ENCODE data around the gene PMFBP1. TPM values are rescaled to one million over a fixed set of nuclear protein-coding genes. Genes with fewer than 3 reads are reported as not detected.

Gene PMFBP1
- total RNA-seq, 2 experiments from 2014 or later, result 0.17 to 0.24 TPM

- H3K9me3 Mint-ChIP-seq, result peaks cover 3% of the 10 kb centered on the region
- no peaks in the 10 kb centered on the region for H3K27me3 Mint-ChIP-seq (ENCODE audit: low read depth)
- H3K4me1 Mint-ChIP-seq (ENCODE audit: low read depth), result no peaks in the 10 kb centered on the region
- CTCF ChIA-PET, result no interaction called here
- intact Hi-C loops (cut with micrococcal nuclease), result no loop called here
- H3K36me3 Mint-ChIP-seq (ENCODE audit: low read depth), result no peaks in the 10 kb centered on the region
- H3K27ac Mint-ChIP-seq, result no peak overlapping the region
- no peak overlapping the region for H3K4me3 Mint-ChIP-seq
- no peak for DNase-seq
These were observed 22.1 kb downstream of the PMFBP1 start for GRCh38 chr16:72149676-72150464.

GRCh38 chr16:72142476-72142875, 29.5 kb downstream of the PMFBP1 start:
- no peak overlapping the region for H3K4me3 Mint-ChIP-seq

GRCh38 chr16:72139908-72140307, 32.0 kb downstream of the PMFBP1 start:
- Mint-ChIP-seq H3K9me3 (no peaks in the 10 kb centered on the region), H3K4me1 (ENCODE audit: low read depth) (no peaks in the 10 kb centered on the region), H3K27ac (no peak overlapping the region), H3K27me3 (ENCODE audit: low read depth) (no peaks in the 10 kb centered on the region), H3K36me3 (ENCODE audit: low read depth) (no peaks in the 10 kb centered on the region), H3K4me3 (no peak overlapping the region)
- intact Hi-C loops (cut with micrococcal nuclease), result no loop called here
- CTCF ChIA-PET, result no interaction called here
- no peak for DNase-seq

More at GRCh38 chr16:72142476-72142875, 29.5 kb downstream of the PMFBP1 start:
- Mint-ChIP-seq H3K27me3 (ENCODE audit: low read depth) (no peaks in the 10 kb centered on the region), H3K9me3 (peaks cover 2% of the 10 kb centered on the region), H3K4me1 (ENCODE audit: low read depth) (no peaks in the 10 kb centered on the region), H3K36me3 (ENCODE audit: low read depth) (no peaks in the 10 kb centered on the region), H3K27ac (no peak overlapping the region)
- CTCF ChIA-PET, result interaction anchor here (0.6 to 1.3 kb wide), 3 partner anchors 11 to 49 kb away, joined by 3 to 9 read pairs (median 5); no protein-coding TSS in a partner anchor
- intact Hi-C loops (cut with micrococcal nuclease), result no loop called here
- DNase-seq, result no peak

- Mint-ChIP-seq H3K27ac (no peak overlapping the region), H3K4me1 (ENCODE audit: low read depth) (no peaks in the 10 kb centered on the region), H3K4me3 (no peak overlapping the region), H3K9me3 (no peaks in the 10 kb centered on the region), H3K36me3 (ENCODE audit: low read depth) (no peaks in the 10 kb centered on the region), H3K27me3 (ENCODE audit: low read depth) (no peaks in the 10 kb centered on the region)
- DNase-seq, result no peak
- intact Hi-C loops (cut with micrococcal nuclease), result no loop called here
- CTCF ChIA-PET, result no interaction called here
These were observed 33.8 kb downstream of the PMFBP1 start for GRCh38 chr16:72138064-72138572.

- no peaks in the 10 kb centered on the region for H3K9me3 Mint-ChIP-seq
- no peaks in the 10 kb centered on the region for H3K27me3 Mint-ChIP-seq (ENCODE audit: low read depth)
- no peaks in the 10 kb centered on the region for H3K36me3 Mint-ChIP-seq (ENCODE audit: low read depth)
- no peaks in the 10 kb centered on the region for H3K4me1 Mint-ChIP-seq (ENCODE audit: low read depth)
- no peak for DNase-seq
- H3K27ac Mint-ChIP-seq, result no peak overlapping the region
- H3K4me3 Mint-ChIP-seq, result no peak overlapping the region
- CTCF ChIA-PET, result no interaction called here
- intact Hi-C loops (cut with micrococcal nuclease), result no loop called here
These were observed 34.4 kb downstream of the PMFBP1 start for GRCh38 chr16:72137380-72138063.

GRCh38 chr16:72134507-72134906, 37.4 kb downstream of the PMFBP1 start:
- no peaks in the 10 kb centered on the region for H3K36me3 Mint-ChIP-seq (ENCODE audit: low read depth)
- H3K27ac Mint-ChIP-seq, result no peak overlapping the region

GRCh38 chr16:72132726-72133125, 39.2 kb downstream of the PMFBP1 start:
- CTCF ChIA-PET, result no interaction called here
- no peaks in the 10 kb centered on the region for H3K27me3 Mint-ChIP-seq (ENCODE audit: low read depth)

More at GRCh38 chr16:72134507-72134906, 37.4 kb downstream of the PMFBP1 start:
- intact Hi-C loops (cut with micrococcal nuclease), result no loop called here
- DNase-seq, result no peak
- Mint-ChIP-seq H3K4me3 (no peak overlapping the region), H3K4me1 (ENCODE audit: low read depth) (no peaks in the 10 kb centered on the region), H3K27me3 (ENCODE audit: low read depth) (no peaks in the 10 kb centered on the region), H3K9me3 (no peaks in the 10 kb centered on the region)
- CTCF ChIA-PET, result interaction anchor here (0.7 to 1.0 kb wide), 2 partner anchors 10 to 570 kb away, joined by 3 read pairs; no protein-coding TSS in a partner anchor

GRCh38 chr16:72131036-72131435, 40.9 kb downstream of the PMFBP1 start:
- H3K36me3 Mint-ChIP-seq (ENCODE audit: low read depth), result no peaks in the 10 kb centered on the region
- no peak overlapping the region for H3K4me3 Mint-ChIP-seq
- intact Hi-C loops (cut with micrococcal nuclease), result no loop called here
- H3K27ac Mint-ChIP-seq, result no peak overlapping the region
- no peak for DNase-seq
- CTCF ChIA-PET, result interaction anchor here (1.2 to 1.5 kb wide), 2 partner anchors 123 to 336 kb away, joined by 3 read pairs; no protein-coding TSS in a partner anchor
- H3K4me1 Mint-ChIP-seq (ENCODE audit: low read depth), result no peaks in the 10 kb centered on the region
- H3K27me3 Mint-ChIP-seq (ENCODE audit: low read depth), result no peaks in the 10 kb centered on the region
- no peaks in the 10 kb centered on the region for H3K9me3 Mint-ChIP-seq

More at GRCh38 chr16:72132726-72133125, 39.2 kb downstream of the PMFBP1 start:
- no peak overlapping the region for H3K27ac Mint-ChIP-seq
- H3K4me3 Mint-ChIP-seq, result no peak overlapping the region
- intact Hi-C loops (cut with micrococcal nuclease), result no loop called here
- H3K36me3 Mint-ChIP-seq (ENCODE audit: low read depth), result no peaks in the 10 kb centered on the region
- DNase-seq, result no peak
- no peaks in the 10 kb centered on the region for H3K4me1 Mint-ChIP-seq (ENCODE audit: low read depth)
- H3K9me3 Mint-ChIP-seq, result no peaks in the 10 kb centered on the region

GRCh38 chr16:72129976-72130656, 41.8 kb downstream of the PMFBP1 start:
- Mint-ChIP-seq H3K27ac (no peak overlapping the region), H3K27me3 (ENCODE audit: low read depth) (no peaks in the 10 kb centered on the region), H3K4me1 (ENCODE audit: low read depth) (no peaks in the 10 kb centered on the region), H3K9me3 (no peaks in the 10 kb centered on the region), H3K36me3 (ENCODE audit: low read depth) (no peaks in the 10 kb centered on the region), H3K4me3 (no peak overlapping the region)
- intact Hi-C loops (cut with micrococcal nuclease), result loop anchor here (5.0 to 10.0 kb wide), 4 partner anchors 117 to 727 kb away; no protein-coding TSS in a partner anchor
- CTCF ChIA-PET, result interaction anchor here (0.9 to 1.2 kb wide), 2 partner anchors 109 to 124 kb away, joined by 3 to 6 read pairs; no protein-coding TSS in a partner anchor
- no peak for DNase-seq

GRCh38 chr16:72128701-72129100, 43.3 kb downstream of the PMFBP1 start:
- intact Hi-C loops (cut with micrococcal nuclease), result loop anchor here (5.0 to 10.0 kb wide), 4 partner anchors 119 to 729 kb away; no protein-coding TSS in a partner anchor
- Mint-ChIP-seq H3K4me1 (ENCODE audit: low read depth) (no peaks in the 10 kb centered on the region), H3K27ac (no peak overlapping the region), H3K4me3 (no peak overlapping the region), H3K9me3 (no peaks in the 10 kb centered on the region), H3K27me3 (ENCODE audit: low read depth) (no peaks in the 10 kb centered on the region), H3K36me3 (ENCODE audit: low read depth) (no peaks in the 10 kb centered on the region)
- DNase-seq, result no peak
- CTCF ChIA-PET, result interaction anchor here (0.9 to 1.0 kb wide), 2 partner anchors 11 to 338 kb away, joined by 3 read pairs; no protein-coding TSS in a partner anchor

- CTCF ChIA-PET, result interaction anchor here (0.6 kb wide), 1 partner anchor 66 kb away, joined by 3 read pairs; no protein-coding TSS in a partner anchor
- intact Hi-C loops (cut with micrococcal nuclease), result loop anchor here (5.0 to 10.0 kb wide), 4 partner anchors 121 to 731 kb away; no protein-coding TSS in a partner anchor
- no peaks in the 10 kb centered on the region for H3K4me1 Mint-ChIP-seq (ENCODE audit: low read depth)
- no peaks in the 10 kb centered on the region for H3K9me3 Mint-ChIP-seq
- H3K27ac Mint-ChIP-seq, result no peak overlapping the region
- H3K4me3 Mint-ChIP-seq, result no peak overlapping the region
- H3K27me3 Mint-ChIP-seq (ENCODE audit: low read depth), result no peaks in the 10 kb centered on the region
- H3K36me3 Mint-ChIP-seq (ENCODE audit: low read depth), result no peaks in the 10 kb centered on the region
- DNase-seq, result no peak
These were observed 45.6 kb downstream of the PMFBP1 start for GRCh38 chr16:72126429-72126765.
